HFFc6 (cell line): ENCODE results near the gene BPIFB2. TPM values are rescaled to one million over a fixed set of nuclear protein-coding genes. Genes with fewer than 3 reads are reported as not detected.

Source experiments
- DNase-seq: peaks from one replicate; pipeline ENCODE4 v3.0.0-alpha.2; 2018
- H3K27ac Mint-ChIP-seq: 2 replicates; pipeline ENCODE4 v1.8.0; 2020; ENCODE audit warnings: mild to moderate bottlenecking, mixed read lengths
- H3K27me3 Mint-ChIP-seq: 2 replicates; pipeline ENCODE4 v1.8.0; 2021; ENCODE audit warnings: mild to moderate bottlenecking, moderate library complexity, mixed read lengths; ENCODE audit not compliant: insufficient read depth
- H3K36me3 Mint-ChIP-seq: 2 replicates; pipeline ENCODE4 v1.8.0; 2021; ENCODE audit warnings: low read depth, mixed read lengths
- H3K4me1 Mint-ChIP-seq: 2 replicates; pipeline ENCODE4 v1.8.0; 2020; ENCODE audit warnings: low read depth, mixed read lengths
- H3K4me3 Mint-ChIP-seq: 2 replicates; pipeline ENCODE4 v1.8.0; 2020; ENCODE audit warnings: mild to moderate bottlenecking, moderate library complexity, mixed read lengths
- H3K9me3 Mint-ChIP-seq: 2 replicates; pipeline ENCODE4 v1.8.0; 2020; ENCODE audit warnings: mild to moderate bottlenecking, mixed read lengths
- total RNA-seq, 6 experiments: library from RNA; stranded (reverse); fragmentation: NEBNext Ultra II Directional; extraction: Animal tissue kit (Norgen Biotek cat#: 25700); gene quantifications; 2 replicates in 1 of 6; 3 replicates in 5 of 6; pipeline ENCODE4 v1.2.3, GENCODE V29; 2021
- TF ChIP-seq, protein P1 (sequence below): fragments of 200-600 bp; sonication (generic); IDR thresholded peaks from 2 replicates; pipeline ENCODE4 v1.5.0; 2021; ENCODE audit warnings: antibody characterized with exemption, mild to moderate bottlenecking

Gene BPIFB2
- total RNA-seq, 6 experiments from 2014 or later = not detected

DNA sequence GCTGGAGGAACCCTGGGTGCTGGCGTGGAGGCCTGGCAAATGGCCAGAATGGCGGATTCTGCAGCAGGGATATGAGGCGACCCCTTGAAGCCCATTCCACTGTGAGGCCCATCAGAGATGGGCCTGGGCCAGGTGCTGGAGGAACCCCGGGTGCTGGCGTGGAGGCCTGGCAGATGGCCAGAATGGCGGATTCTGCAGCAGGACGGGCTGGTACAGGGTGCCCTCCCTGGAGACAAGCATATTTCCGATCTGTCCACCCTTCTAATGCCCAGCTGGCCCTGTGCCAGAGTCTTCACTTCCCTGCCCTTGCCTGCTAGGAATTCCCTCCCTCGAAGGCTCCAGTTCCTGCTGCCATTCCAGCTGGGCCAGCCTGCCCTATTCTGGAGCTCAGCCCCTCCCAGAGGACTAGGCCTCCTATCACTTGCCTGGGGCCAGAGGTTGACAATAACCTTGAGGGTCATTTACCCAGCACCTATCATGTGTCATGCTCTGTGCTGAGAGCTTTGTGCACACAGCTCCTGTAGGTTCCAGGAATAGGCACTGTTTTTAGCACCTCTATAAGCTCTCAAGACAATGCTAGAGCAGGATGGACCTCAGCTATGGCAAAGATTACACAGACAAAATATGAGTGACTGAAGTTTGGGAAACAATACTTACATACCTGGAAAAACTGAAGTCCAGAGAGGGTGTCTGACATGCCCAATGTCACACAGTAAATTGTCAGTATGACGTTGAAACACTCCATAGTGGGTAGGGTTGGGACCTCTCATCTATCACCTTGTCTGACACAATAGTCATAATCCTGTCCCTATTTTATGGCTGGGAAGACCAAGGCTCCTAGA, 24.7 kb upstream of the BPIFB2 start:
- Mint-ChIP-seq H3K4me1 (no peaks in the 10 kb centered on the region), H3K36me3 (no peaks in the 10 kb centered on the region), H3K9me3 (no peaks in the 10 kb centered on the region), H3K27me3 (peaks cover 26% of the 10 kb centered on the region), H3K27ac (no peak overlapping the region), H3K4me3 (no peak overlapping the region)
- no peak for DNase-seq
- TF ChIP-seq, protein P1, sequence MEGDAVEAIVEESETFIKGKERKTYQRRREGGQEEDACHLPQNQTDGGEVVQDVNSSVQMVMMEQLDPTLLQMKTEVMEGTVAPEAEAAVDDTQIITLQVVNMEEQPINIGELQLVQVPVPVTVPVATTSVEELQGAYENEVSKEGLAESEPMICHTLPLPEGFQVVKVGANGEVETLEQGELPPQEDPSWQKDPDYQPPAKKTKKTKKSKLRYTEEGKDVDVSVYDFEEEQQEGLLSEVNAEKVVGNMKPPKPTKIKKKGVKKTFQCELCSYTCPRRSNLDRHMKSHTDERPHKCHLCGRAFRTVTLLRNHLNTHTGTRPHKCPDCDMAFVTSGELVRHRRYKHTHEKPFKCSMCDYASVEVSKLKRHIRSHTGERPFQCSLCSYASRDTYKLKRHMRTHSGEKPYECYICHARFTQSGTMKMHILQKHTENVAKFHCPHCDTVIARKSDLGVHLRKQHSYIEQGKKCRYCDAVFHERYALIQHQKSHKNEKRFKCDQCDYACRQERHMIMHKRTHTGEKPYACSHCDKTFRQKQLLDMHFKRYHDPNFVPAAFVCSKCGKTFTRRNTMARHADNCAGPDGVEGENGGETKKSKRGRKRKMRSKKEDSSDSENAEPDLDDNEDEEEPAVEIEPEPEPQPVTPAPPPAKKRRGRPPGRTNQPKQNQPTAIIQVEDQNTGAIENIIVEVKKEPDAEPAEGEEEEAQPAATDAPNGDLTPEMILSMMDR = no peak

DNA sequence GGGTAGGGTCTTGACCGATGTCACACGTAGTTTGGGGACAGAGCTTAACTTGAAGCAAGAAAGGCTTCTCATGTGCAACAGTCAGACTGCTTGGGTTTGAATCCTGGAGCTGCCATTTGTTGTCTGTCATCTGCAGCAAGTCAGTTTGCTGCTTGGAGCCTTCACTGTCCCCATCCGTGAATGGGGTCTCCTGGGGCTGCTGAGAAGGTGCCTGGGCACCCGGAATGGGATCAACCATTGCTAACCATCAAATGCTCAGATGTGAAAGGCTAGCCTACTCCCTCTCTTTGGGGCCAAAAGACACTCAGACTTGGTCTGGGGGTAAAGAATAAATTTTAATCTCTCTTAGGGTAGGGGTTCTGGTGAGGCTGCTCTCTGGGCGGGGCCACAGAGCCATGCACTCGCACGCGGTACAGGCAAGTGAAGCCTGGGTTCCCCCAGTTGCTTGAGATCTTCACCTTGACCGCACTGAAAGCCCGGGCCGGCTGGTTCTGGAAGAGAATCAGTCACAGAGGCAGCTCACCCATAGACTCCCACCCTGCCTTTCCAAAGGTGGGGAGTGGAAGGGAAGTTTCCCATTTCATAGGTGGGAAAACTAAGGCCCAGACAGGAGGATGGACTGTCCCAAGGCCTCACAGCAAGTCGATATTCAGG, 23.9 kb upstream of the BPIFB2 start:
- Mint-ChIP-seq H3K27ac (no peak overlapping the region), H3K4me3 (no peak overlapping the region), H3K36me3 (no peaks in the 10 kb centered on the region), H3K9me3 (no peaks in the 10 kb centered on the region), H3K4me1 (no peaks in the 10 kb centered on the region), H3K27me3 (peaks cover 22% of the 10 kb centered on the region)
- TF ChIP-seq, protein P1 = no peak
- no peak for DNase-seq

DNA sequence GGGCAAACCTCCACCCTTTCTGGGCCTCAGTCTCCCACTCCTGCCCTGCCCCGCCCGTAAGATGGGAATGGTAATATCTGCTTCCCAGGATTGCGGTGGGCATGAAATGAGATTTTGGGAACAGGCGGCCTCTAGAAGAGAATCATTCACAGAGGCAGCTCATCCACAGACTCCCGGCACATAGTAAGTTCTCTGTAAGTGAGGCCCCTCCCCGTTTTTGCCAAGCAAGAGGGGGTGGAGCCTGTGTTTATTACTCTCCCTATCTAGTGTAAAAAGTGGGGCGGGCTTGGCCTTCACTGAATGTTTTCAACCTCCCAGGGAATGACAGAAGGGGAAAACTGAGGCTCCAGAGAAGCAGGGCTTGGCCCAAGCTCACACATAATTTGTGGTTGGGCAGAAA, 23.3 kb upstream of the BPIFB2 start:
- Mint-ChIP-seq H3K27ac (no peak overlapping the region), H3K27me3 (peaks cover 22% of the 10 kb centered on the region), H3K4me1 (no peaks in the 10 kb centered on the region), H3K36me3 (no peaks in the 10 kb centered on the region), H3K4me3 (no peak overlapping the region), H3K9me3 (no peaks in the 10 kb centered on the region)
- TF ChIP-seq, protein P1 = no peak
- no peak for DNase-seq

DNA sequence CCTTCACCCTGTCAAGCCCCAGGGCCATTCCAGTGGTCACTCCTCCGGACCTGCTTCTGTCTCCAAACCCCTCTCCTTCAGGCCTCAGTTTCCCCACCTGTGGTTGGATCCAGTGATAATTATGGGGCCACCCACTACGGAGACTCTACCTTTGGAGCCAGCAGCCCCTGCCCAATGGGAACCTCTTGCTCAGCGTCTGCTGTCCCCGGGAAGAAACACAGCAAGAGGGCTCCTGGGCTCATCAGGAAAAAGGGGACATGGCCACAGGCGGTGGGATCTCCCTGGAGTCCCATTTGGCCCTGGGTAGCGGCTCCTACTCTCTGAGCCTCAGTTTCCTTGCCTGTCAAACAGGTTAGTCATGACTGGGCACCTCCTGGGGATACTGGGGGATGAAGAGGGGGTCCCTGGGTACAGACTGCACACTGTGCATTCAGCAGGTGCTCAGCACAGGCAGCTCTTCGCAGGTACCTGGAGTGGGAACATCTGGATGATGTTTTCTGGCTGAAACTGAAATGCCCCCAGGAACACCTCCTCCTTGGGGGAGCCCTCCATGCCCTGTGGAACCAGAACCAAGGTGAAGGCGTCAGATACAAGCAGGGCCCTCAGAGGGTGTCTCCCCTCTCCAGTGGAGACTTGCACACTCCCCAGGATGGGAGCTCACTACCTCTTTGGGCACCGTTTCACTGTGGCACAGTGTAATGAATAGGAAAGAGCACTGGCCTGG, 22.7 kb upstream of the BPIFB2 start:
- Mint-ChIP-seq H3K27me3 (peaks cover 20% of the 10 kb centered on the region), H3K9me3 (no peaks in the 10 kb centered on the region), H3K4me3 (no peak overlapping the region), H3K36me3 (no peaks in the 10 kb centered on the region), H3K27ac (no peak overlapping the region), H3K4me1 (no peaks in the 10 kb centered on the region)
- no peak for DNase-seq
- TF ChIP-seq, protein P1 = no peak

DNA sequence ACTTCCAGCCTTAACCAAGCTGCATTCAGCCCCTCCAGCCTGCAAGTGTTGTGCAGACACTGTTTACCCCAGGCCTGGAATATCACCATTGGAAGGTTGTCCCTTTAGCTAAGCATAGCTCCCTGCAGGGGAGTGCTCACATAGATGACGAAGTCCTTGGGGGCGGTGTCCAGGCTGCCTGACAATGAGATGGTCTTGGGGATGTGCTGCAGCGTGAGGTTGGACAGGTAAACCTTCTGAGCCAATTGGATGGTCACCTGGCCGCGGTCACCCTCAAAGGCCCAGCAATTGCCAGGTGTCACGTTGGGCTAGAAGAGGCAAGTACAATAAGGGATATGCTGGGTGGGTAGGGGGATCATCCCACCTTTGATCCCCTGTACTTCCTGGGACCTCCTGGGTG, 21.9 kb upstream of the BPIFB2 start:
- Mint-ChIP-seq H3K27ac (no peak overlapping the region), H3K4me3 (no peak overlapping the region), H3K9me3 (no peaks in the 10 kb centered on the region), H3K4me1 (no peaks in the 10 kb centered on the region), H3K36me3 (no peaks in the 10 kb centered on the region), H3K27me3 (peaks cover 20% of the 10 kb centered on the region)
- no peak for DNase-seq
- TF ChIP-seq, protein P1 = no peak
